Inflammatory macrophage treated with lipopolysaccharide for 4 hours (primary cell): Measurements from ENCODE around the gene TRABD2B.

Experiments used
- DNase-seq: peaks from one replicate; pipeline ENCODE4 v3.0.0-alpha.2; 2020

The TRABD2B gene

DNA sequence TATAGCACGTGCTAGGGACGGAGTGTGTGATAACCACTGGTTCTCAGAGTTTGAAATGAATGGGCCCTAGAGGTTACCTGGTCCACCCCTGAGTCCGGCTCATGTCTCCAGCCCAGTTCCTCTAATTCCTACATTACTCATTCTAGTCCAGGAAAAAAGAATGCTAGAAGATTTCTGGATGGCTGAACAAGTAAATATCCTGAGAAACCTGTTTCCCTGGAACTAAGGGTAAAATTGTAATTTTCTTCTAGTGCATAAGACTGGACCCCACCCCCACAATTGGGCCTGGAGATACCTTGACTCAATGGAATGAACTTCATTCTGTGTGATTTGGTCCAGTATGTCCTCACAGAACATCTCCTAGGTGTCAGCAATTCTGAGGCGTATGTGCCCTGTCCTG lies 208.4 kb downstream of the TRABD2B start:
- no peak for DNase-seq

DNA sequence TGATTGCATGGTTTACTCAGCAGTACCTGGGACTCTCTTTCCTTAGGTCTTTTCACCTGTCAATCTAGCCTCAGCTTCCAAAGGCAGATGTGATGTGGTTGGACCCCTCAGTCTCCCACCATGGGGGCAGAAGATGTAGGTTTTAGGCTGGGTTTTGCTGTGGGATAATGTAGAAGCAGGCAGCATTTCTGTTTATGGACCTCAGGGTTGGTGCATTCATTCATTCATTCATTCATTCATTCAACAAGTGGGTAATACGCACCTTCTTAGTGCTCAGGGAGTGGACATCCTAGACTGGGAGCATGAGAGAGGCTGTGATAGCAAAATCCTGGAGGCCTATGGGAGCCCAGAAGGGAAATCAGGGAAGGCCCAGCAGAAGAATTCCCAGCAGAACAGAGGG lies 209.6 kb downstream of the TRABD2B start:
- DNase-seq, result no peak

GRCh38 chr1:47786316-47786715 lies 210.9 kb downstream of the TRABD2B start:
- DNase-seq, result no peak

DNA sequence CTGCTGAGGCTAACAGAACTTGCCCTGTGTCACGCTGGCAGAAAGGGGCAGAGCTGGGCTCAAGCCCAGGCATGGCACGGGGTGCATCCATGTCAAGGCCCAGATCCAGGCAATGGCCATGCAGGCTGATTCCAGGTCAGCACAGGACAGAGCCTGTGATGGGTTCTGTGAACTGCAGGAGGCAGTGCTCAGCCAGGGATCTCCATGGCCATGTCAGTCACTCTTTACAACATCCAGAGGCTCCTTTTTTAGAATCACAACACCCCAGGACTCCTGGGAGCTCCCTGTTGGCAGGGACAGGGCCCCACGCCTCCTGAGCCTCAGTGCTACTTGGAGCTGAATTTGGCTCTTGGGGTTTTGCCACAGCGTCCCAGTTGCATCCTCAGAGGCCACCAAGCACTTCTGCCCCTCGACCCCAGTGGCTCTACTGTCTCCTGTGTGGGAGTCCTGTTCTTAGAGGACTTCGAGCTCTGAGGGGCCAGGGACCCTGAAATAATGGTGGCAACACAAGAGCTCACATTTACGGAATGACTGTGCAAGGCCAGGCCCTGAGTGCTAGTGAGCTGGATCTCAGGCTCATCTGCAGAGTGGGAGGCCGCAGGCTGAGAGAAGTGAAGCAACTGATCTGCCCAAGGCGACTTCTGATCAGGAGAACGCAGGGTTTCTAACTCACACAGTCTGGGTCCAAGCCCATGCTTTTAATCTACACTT lies 211.5 kb downstream of the TRABD2B start:
- DNase-seq, result no peak

DNA sequence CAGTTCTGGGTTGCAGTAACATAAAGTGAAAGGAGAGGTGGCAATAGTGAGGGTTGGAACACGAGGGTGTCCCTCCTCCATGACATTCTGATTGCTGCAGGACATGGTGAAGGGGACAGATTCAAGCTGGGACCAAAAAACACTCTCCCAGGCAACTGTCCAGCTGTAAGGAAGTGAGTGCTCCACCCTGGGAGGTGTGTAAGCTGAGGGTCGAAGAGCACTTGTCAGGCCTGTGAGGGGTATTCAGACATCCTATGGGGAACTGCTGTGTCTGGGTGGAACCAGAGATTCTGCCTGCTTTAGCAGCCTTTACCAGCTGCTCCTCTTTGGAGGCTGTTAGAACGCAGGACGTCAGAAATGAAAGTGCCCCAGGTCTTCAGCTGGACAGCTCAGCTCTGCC lies 212.1 kb downstream of the TRABD2B start:
- no peak for DNase-seq

DNA sequence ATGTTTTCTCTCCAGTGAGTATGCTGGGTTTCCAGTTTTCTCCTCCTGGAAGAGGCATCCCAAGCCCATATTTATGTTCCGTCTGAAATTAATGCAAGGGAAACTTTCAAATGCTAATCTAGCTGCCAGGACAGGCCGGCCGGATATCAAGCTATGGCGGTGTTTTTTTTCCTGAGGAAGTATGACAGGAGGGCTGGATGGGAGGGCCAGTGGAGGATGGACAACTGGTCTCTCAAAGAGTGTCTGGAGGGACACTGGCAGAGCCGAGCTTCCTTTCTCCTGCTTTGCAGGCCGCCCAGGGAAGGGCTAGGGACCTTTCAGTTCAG lies 212.7 kb downstream of the TRABD2B start:
- no peak for DNase-seq

DNA sequence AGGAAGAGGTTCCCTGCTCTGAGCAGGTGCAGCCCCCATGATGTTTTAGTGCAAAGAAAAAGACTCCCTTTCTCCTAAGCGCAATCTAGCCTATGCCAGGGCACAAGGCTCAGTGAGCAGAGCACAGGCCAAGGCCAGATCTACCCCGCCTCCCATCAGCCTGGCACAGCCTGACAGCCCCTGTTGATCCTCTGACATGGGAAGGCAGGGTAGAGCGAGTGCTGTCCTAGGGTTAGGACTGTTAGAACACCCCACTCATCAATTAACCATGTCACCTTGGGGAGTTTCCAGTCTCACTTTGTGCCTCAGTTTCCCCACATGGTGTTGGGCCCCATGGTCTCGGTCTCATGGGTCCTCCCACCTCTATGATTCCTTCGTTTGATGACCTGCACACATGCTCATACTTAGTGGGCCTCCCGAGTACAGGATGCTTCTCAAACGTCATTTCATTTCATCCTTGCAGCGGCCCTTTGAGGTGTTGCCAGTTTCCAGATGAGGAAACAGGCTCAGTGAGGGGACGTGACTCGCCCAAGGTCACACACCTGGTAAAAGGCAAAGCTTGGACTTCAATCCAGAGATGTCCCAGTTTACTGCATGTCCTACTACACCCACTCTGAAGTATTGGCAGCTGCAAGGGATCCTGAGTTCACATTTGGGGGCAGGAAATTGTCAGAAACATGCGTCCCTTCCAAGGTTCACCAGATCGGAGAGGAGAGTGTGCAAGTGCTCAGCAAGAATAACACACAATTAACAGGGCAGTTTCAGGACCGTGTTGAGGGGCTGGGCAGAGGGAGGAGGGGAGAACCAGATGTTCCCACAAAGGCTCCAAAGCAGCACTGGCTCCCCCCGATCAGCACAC lies 213.3 kb downstream of the TRABD2B start:
- DNase-seq, result no peak

DNA sequence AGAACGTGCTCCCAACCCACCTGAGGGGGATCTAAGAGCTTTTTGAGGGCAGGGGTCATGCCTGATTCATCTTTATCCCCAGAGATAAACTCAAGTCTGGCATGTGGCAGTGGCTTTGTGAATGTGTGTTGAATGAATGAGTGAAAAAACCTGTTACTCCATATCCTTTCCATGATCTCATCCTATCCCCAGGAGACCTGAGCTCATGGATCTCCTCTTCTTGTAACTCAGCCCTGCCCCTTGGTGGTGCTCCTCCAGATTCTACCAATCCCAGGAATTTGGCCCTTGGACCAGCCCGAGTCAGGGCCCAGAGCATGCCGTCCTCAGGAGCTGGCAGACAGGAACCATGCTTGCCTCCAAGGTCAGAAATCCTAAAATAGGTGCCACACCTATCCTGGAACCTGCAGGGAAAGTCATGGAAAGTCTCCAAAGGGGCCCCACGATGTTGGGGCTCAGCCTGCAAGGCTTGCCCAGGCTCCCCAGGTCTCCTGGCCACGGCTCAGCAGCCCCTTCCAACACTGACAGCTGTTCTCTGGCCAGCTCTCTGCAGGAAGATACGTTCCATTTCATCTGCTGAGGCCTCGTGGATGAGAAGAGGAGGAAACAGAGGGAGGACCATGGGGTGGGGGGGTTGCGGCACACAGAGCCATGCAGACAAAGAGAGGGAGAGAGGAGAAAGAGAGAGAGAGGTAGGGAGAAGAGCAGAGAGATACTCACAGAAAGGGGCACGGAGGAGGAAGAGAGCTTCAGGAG lies 214.6 kb downstream of the TRABD2B start:
- DNase-seq, result no peak

DNA sequence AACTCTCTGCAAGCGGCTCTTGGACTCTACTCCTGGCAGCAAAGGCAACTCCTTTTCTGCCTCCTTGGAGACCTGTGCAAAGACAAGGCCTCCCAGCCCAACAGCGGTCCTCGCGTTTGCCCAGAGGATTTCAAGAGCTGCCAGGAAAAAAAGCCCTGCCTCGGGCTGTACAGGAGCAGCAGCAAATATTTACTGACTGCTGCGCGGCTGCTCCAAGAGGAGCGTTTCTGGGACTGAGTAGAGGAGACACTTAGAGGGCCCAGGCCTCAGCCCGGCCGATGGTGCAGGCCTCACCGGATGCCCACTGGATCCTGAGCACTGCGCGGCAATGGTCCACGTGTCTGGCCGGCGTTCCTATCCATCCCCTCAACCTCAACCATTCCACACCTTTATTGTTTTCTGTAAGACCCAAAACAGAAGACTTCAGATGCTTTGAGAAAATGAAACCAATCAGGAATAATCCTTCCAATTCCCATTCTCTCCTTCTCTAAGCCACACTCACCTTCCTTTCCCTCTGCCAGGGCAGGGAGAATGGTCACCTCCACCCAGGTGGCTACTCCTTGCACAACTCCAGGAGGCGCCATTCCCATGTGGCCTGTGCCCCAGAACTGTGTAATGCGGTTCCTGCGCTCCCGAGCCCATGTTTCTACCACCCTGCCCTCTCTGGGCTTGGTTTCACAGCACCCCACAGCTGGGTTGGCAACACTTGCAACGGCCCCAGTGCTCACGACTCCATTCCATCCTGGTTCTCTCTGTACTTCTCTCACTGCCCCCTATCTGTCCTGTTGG lies 215.8 kb downstream of the TRABD2B start:
- no peak for DNase-seq

DNA sequence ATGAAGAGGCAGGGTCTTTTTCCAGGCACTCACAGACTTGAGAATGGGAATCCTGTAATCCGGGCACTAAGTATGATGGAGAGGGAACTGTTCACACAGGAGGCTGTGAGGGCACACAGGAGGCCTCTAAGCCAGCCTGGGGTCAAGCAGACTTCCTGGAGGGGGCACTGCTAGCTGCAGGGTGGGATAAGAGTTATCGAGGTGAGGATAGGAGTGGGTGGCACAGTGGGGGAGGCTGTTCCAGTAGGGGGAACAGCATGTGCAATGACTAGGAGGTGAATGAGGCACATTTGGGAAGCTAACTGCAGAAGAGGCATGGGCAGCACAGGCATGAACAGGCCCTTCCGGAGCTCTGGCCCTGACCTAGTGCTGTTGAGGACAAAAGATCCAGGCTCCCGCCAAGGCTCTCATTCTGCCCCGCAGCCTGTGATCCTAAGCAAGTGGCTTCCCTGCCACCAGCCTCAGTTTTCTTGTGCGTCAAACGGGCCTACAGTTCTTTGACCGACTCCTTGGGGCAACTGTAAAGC lies 216.7 kb downstream of the TRABD2B start:
- DNase-seq, result no peak

DNA sequence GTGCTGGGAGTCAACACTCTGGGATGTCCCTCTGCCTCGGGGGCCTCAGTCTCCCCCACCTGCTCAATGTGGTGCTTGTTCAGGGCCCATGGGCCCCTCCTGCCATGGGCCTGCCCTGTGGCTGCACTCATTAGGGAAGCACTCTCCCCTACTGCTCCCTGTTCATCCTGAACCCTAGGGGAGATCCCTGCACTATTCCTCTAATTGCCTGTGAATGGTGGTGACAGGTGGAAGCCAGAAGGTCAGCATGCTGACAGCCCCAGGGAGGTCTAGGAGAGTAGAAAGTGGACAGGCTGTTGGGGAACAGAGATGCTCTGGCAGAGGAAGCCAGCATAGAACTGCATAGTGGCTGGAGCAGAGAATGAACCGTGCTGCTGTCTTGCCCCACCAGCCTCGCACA lies 217.6 kb downstream of the TRABD2B start:
- DNase-seq, result no peak

DNA sequence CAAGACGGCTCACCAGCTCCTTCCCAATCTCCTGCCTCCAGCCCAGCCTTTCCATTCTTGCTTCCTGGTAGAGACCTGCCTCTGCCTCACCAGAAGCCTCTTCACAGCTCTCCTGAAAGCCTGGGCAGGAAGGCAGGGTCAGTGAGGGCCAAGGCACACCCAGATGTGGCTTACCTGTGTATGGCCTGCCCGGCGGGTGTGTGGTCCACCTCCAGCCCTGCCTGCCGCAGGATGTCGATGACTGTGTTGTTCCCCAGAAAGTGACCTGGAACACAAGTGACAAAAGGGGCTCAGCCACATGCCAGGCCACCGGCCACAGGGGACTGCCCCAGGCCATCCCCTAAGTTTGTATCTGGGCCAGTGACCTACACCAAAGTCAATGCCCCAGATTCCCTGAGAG lies 218.9 kb downstream of the TRABD2B start:
- no peak for DNase-seq

- DNase-seq, result no peak
Measured at GRCh38 chr1:47777322-47777721, 219.9 kb downstream of the TRABD2B start.

DNA sequence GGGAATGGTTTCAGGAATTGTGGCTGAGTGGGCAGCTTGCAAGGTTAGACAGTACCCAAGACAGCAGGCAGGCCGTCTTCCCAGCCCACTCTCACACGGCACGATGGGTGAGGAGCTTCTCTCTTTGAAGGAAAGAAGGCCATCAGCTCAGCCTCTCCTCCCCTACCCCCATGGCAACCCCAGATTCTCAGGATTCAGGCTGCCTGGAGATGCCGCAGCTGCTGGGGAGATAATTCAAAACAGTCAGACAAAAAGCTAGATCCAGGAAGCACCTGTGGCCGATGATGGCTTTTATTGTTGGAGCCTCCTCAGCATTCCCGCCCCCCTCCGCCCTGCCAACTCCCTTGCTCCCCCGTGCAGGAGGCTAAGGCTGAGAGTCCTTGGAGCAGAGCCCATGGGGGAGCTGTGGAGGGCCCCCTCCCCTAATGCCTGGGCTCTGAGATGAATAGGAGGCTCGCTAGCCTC lies 220.5 kb downstream of the TRABD2B start:
- no peak for DNase-seq

DNA sequence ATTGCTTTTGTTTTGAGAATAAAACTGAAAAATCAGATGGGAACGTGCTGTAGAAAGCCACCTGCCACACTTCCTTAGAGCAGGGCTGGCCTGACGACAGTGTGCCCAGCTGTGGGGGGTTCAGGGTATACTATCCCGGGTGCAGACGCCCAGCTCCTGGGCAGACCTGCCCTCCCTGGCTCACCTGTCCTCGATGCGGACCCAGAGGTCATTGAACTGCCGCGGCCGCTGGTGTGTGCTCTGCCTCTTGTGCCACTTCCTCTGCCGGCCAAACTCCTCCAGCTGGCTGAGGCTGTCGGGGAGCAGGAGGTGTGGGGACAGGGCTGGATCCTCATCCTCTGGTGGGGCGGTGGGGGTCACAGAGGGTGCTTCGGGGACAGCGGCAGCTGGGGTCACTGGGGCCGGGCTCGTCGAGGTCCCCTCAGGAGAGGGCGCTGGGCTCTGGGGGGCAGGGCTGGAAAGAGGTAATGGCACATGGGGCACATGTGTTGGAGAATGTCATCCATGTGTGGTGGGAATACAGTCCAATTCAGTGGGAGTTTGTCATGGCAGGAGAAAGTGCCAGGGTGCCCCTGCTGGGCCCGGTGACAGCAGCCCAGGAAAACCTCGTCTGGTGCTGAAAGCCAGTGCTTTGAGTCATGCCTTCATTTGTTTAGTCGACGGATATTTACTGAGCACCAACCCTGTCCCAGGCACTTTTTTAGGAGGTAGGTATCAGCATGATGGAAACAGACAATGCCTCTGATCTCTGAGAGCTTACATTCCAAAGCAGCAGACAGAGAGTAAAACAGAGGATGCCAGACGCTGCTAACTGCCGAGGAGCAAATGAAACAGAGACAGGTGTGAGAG lies 222.0 kb downstream of the TRABD2B start:
- DNase-seq, result no peak

- DNase-seq, result no peak
Measured at GRCh38 chr1:47772960-47773682, 224.1 kb downstream of the TRABD2B start.

GRCh38 chr1:47772281-47772680 lies 224.9 kb downstream of the TRABD2B start:
- DNase-seq, result no peak

DNA sequence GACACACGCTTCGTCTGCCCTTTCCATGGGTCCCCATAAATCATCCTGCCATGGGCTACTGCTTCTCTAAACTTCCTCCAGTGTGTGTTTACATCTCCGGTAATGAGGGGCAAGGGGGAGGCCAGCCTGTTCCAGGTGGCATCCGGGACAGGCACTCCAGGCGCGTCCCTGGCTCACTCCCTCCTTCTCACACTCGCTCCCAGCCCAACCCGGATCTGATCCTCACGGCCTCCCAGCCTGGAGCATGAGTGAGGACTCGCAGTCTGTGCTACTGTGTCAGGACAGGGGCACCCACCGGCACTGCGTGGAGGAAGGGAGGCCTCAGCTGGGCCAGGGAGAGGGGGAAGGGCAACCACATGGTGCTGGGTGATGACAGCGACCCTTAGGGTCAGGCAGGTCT lies 225.4 kb downstream of the TRABD2B start:
- no peak for DNase-seq

- no peak for DNase-seq
Measured at GRCh38 chr1:47769983-47770382, 227.2 kb downstream of the TRABD2B start.

GRCh38 chr1:47769295-47769694 lies 227.9 kb downstream of the TRABD2B start:
- DNase-seq, result no peak

- no peak for DNase-seq
Measured at GRCh38 chr1:47767741-47768100, 229.5 kb downstream of the TRABD2B start.
